Fibroblast of villous mesenchyme (primary cell): ENCODE measurements around the gene NES. TPM values are rescaled to one million over a fixed set of nuclear protein-coding genes. Genes with fewer than 3 reads are reported as not detected.

ENCODE experiments used
- DNase-seq: peaks from one replicate; pipeline ENCODE4 v3.0.0-alpha.2; 2010; ENCODE audit warnings: low read depth
- H3K4me3 ChIP-seq: 2 replicates; pipeline ENCODE4 v1.5.1; 2011; ENCODE audit warnings: low read depth, mild to moderate bottlenecking, low read length
- total RNA-seq: library from RNA; depleted of rRNA; stranded (reverse); fragments of >200 nt; gene quantifications from 2 replicates; pipeline ENCODE4 v1.2.3, GENCODE V29; 2012
- TF ChIP-seq, protein P1 (sequence below): IDR thresholded peaks from 2 replicates; pipeline ENCODE4 v1.5.1; 2012; ENCODE audit warnings: low read depth, mild to moderate bottlenecking, low read length; ENCODE audit not compliant: insufficient read depth

Gene NES
- total RNA-seq, 1 donor: 66.9 TPM

DNA sequence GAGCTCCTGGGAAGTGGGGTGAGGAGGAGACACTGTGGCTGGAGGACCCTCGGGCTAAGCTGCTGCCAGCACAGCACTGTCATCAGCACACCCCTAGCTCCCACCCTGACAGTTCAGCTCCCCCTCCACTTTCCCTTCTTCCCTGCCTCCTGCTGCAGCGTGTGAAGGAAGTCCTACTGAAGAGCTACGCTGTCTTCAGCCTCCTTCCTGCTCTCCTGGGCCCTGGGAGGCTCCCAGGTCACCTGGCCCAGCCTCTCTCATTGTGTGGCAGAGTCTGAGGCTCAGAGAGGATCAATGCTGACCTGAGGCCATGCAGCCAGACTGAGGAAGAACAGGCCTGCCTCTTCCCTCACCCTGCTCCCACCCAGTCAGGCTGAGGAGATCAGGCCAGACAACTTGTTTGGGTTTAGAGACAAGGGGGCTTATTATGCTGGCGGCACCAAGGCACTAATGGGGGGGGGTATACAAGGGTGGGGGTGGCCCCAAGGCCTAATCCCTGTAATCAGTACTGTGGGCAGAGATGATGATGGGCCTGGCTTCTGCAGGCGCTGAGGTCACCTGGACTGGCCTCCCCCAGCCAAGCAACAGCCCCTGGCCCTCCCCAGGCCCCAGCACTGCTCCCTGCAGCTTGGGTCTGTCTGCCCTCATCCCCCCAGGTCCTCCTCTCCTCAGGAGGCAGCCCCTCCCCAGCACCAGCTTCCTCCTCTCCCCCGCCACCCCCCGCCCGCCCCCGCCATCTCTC, 9.1 kb downstream of the NES start:
- no peak for DNase-seq
- no peak overlapping the region for H3K4me3 ChIP-seq
- TF ChIP-seq, protein P1, sequence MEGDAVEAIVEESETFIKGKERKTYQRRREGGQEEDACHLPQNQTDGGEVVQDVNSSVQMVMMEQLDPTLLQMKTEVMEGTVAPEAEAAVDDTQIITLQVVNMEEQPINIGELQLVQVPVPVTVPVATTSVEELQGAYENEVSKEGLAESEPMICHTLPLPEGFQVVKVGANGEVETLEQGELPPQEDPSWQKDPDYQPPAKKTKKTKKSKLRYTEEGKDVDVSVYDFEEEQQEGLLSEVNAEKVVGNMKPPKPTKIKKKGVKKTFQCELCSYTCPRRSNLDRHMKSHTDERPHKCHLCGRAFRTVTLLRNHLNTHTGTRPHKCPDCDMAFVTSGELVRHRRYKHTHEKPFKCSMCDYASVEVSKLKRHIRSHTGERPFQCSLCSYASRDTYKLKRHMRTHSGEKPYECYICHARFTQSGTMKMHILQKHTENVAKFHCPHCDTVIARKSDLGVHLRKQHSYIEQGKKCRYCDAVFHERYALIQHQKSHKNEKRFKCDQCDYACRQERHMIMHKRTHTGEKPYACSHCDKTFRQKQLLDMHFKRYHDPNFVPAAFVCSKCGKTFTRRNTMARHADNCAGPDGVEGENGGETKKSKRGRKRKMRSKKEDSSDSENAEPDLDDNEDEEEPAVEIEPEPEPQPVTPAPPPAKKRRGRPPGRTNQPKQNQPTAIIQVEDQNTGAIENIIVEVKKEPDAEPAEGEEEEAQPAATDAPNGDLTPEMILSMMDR: no peak

DNA sequence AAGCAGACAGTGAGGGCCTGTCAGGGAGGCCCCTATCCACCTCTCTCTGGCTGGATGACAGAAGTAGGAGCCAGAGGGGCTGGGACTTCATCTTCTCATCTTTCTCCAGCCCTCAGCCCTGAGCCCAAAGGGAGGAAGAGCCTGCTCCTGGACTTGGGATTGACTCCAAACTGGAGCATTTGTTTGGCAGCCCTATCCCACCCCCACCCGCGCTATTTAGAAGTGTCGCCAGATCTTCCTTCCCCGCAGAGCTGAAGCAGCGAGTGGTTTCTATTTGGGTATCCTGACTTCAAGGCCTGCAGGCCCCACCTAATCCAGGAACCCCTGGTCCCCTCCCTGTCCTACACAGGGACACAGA, 9.6 kb downstream of the NES start:
- TF ChIP-seq, protein P1: no peak
- no peak for DNase-seq
- H3K4me3 ChIP-seq: no peak overlapping the region

DNA sequence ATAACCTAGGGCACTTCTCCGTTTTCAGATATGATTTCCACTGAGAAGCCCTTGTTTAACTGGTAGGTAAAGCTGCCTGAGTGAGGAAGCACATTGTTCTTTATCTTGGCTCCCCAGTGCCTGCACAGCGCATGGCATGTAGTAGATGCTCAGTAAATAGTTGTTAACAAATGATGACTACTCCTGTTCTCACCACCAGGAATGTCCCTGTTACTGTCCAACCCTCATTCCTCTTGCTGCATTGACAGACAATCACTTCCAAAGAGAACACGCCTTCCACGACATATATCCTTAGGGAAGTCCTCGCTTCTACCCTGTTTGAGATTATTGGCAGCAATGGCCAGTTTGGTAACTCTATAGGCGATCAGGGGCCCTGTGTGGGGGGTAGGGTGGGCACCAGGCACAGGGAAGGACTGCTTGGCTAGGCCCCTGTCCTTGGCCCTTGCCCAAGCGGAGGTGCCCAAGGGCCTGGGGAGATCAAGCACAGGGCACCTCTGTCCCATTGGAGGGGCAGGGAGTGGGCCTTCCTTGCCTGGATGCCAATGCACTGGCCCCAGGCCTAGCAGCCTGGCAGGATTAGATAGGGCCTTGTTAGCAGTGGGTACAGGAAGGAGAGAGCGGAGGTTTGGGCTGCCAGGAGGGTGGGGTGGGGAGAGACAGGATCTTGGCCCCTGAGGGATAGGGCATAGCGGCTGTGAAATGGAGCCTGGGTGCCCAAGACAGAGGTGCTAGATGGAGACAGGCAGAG, 10.2 kb downstream of the NES start:
- no peak overlapping the region for H3K4me3 ChIP-seq
- DNase-seq: no peak
- TF ChIP-seq, protein P1: no peak

DNA sequence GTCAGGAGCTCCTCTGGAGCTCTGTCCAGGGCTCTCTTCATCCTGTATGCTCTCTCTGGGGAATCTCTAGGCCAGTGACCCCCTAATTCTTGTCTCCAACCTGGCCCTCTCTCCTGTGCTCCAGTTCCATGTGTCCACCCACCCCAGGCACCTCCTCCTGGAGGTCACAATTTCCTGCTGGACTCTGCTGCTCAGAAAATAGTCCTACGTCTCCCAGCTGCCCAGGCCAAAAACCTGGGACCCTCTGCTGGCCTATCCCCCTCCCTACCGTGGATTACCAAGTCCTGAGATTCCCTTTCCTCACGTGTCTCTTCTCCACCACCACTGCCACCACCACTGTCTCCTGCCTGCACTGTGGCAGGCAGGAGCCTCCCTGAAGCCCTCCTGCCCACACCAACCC, 11.7 kb downstream of the NES start:
- DNase-seq: no peak
- H3K4me3 ChIP-seq: no peak overlapping the region

DNA sequence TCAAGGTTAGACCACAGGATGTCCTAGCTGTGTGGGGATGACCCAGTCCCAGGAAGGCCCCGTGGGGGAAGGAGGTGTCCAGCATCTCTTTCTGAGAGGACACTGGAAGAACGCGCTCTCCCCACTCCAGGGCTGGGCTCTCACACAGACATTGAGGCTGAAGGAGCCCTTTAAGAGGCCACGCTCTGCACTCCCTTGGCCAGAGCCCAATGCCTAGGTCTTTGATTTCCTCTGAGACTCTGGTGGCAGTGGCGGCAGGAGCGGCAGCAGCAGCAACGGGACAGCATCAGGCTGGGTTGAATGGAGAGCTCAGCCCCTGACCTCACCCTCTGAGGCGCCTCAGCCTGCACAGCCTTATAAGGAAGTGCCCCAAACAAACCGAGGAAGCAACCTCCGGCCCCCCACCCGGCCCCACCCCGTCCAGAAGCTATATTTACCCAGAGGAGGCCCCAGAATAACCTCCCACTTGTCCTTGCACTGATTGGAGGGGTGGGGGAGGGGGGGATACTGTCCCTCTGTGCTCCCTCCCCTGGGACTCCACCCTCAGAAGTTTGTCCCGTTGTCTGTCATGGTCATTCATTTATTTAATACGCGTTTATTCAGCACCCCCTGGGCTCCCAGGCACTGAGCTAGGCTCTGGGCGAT, 12.3 kb downstream of the NES start:
- no peak for DNase-seq
- no peak overlapping the region for H3K4me3 ChIP-seq
- TF ChIP-seq, protein P1: no peak

More for the DNA sequence above, 11.7 kb downstream of the NES start:
- TF ChIP-seq, protein P1: no peak

DNA sequence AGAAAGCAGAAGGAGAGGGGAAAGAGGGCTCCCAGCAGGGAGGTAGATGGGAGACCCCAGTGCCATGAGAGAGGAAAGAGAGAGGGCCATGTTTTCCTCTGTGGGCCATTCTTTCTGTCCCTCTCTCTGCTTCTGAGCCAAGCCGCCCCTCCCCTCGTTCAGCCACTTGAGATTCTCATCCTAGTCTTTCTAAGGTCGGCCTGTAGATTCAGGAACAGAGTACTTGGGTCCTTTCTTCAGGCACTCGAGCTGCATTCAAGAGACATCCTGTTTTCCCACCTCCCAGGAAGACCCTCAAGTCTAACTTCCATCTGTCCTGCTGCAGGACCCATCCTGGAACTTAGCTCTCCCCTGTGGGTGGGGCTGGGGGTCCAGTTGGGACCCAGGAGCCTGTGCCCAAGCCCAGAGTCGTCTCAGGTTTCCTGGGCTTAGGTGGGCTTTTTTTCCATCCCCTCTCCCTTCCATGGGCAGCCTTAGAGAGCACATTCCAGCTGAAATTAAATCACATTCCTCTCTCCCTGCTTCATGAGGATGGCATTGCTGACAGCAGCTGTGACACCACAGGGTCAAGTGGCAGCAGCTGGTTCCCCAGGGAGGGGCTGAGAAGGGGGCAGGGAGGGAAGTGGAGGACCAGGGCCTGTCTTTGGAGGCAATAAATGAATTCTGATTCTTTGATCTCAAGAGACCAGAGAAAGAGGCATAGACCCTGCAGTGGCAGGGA, 13.0 kb downstream of the NES start:
- TF ChIP-seq, protein P1: no peak
- no peak overlapping the region for H3K4me3 ChIP-seq
- DNase-seq: no peak
